A673 (cell line): ENCODE data around the gene RNU6-8.

Experiments
- CTCF ChIP-seq: fragments of 300-800, 200-600 bp; sonication (generic); conservative IDR thresholded peaks from 2 replicates; pipeline ENCODE4 v1.5.1; 2017; ENCODE audit warnings: low read depth, mild to moderate bottlenecking, antibody characterized with exemption, low read length, moderate library complexity, mixed read lengths
- EZH2 ChIP-seq: fragments of 200-600 bp; sonication (generic); IDR thresholded peaks from 2 replicates; pipeline ENCODE4 v1.6.1; 2017; ENCODE audit warnings: borderline replicate concordance, low read depth, mild to moderate bottlenecking, mixed read lengths, antibody characterized with exemption, low read length; ENCODE audit not compliant: poor library complexity, severe bottlenecking

- TF ChIP-seq EZH2 = no peak
- no peak for TF ChIP-seq CTCF
These were observed 46.3 kb upstream of the RNU6-8 start for GRCh38 chr14:32249371-32249770.
